Activated naive CD8-positive, alpha-beta T cell treated with anti-CD3 and anti-CD28 coated beads, Interleukin-2, amount 50 U/mL, for 24 hours (primary cell): Measurements from ENCODE around the gene CBFA2T3.

Experiments
- ATAC-seq: fragments of 150-1000 bp; cut with Tn5 transposase; one replicate; pipeline ENCODE4 v1.10.0; 2021
- DNase-seq: peaks from one replicate; pipeline ENCODE4 v3.0.0; 2021
- H3K27ac Mint-ChIP-seq: one replicate; pipeline ENCODE4 v1.8.0; 2021; ENCODE audit warnings: mild to moderate bottlenecking, mixed read lengths
- H3K27me3 Mint-ChIP-seq: one replicate; pipeline ENCODE4 v1.8.0; 2021; ENCODE audit warnings: mixed read lengths
- H3K36me3 Mint-ChIP-seq: one replicate; pipeline ENCODE4 v1.8.0; 2021; ENCODE audit warnings: low read depth, mixed read lengths
- H3K4me1 Mint-ChIP-seq: one replicate; pipeline ENCODE4 v1.8.0; 2021; ENCODE audit warnings: mixed read lengths
- H3K4me3 Mint-ChIP-seq: one replicate; pipeline ENCODE4 v1.8.0; 2021; ENCODE audit warnings: mild to moderate bottlenecking, moderate library complexity, mixed read lengths
- H3K9me3 Mint-ChIP-seq: one replicate; pipeline ENCODE4 v1.8.0; 2021; ENCODE audit warnings: mixed read lengths

CBFA2T3 gene

GRCh38 chr16:88844419-88845036 lies 132.5 kb downstream of the CBFA2T3 start:
- H3K9me3 Mint-ChIP-seq: no peaks in the 10 kb centered on the region
- no peak overlapping the region for H3K27ac Mint-ChIP-seq
- no peaks in the 10 kb centered on the region for H3K36me3 Mint-ChIP-seq
- no peaks in the 10 kb centered on the region for H3K4me1 Mint-ChIP-seq
- DNase-seq: no peak
- H3K27me3 Mint-ChIP-seq: no peaks in the 10 kb centered on the region
- ATAC-seq: no peak
- H3K4me3 Mint-ChIP-seq: no peak overlapping the region

- Mint-ChIP-seq H3K36me3 (no peaks in the 10 kb centered on the region), H3K4me3 (no peak overlapping the region), H3K4me1 (no peaks in the 10 kb centered on the region), H3K9me3 (no peaks in the 10 kb centered on the region), H3K27me3 (no peaks in the 10 kb centered on the region), H3K27ac (no peak overlapping the region)
- DNase-seq: no peak
- ATAC-seq: no peak
Measured at GRCh38 chr16:88843256-88843655, 133.8 kb downstream of the CBFA2T3 start.

GRCh38 chr16:88842806-88843205 lies 134.2 kb downstream of the CBFA2T3 start:
- H3K4me3 Mint-ChIP-seq: no peak overlapping the region
- H3K36me3 Mint-ChIP-seq: no peaks in the 10 kb centered on the region
- no peaks in the 10 kb centered on the region for H3K27me3 Mint-ChIP-seq
- no peaks in the 10 kb centered on the region for H3K4me1 Mint-ChIP-seq
- ATAC-seq (no peak), DNase-seq (no peak)
- H3K9me3 Mint-ChIP-seq: no peaks in the 10 kb centered on the region
- no peak overlapping the region for H3K27ac Mint-ChIP-seq

- Mint-ChIP-seq H3K9me3 (no peaks in the 10 kb centered on the region), H3K4me1 (no peaks in the 10 kb centered on the region), H3K4me3 (no peak overlapping the region), H3K27me3 (no peaks in the 10 kb centered on the region), H3K27ac (no peak overlapping the region), H3K36me3 (no peaks in the 10 kb centered on the region)
- ATAC-seq (no peak), DNase-seq (no peak)
Measured at GRCh38 chr16:88842308-88842756, 134.7 kb downstream of the CBFA2T3 start.

- ATAC-seq: no peak
- no peak overlapping the region for H3K4me3 Mint-ChIP-seq
- no peaks in the 10 kb centered on the region for H3K36me3 Mint-ChIP-seq
Measured at GRCh38 chr16:88841521-88842307, 135.3 kb downstream of the CBFA2T3 start.

GRCh38 chr16:88840600-88841215 lies 136.3 kb downstream of the CBFA2T3 start:
- Mint-ChIP-seq H3K27me3 (no peaks in the 10 kb centered on the region), H3K36me3 (no peaks in the 10 kb centered on the region), H3K27ac (no peak overlapping the region), H3K9me3 (no peaks in the 10 kb centered on the region), H3K4me3 (no peak overlapping the region), H3K4me1 (no peaks in the 10 kb centered on the region)
- ATAC-seq (no peak), DNase-seq (no peak)

More at GRCh38 chr16:88841521-88842307, 135.3 kb downstream of the CBFA2T3 start:
- Mint-ChIP-seq H3K4me1 (no peaks in the 10 kb centered on the region), H3K9me3 (no peaks in the 10 kb centered on the region), H3K27ac (no peak overlapping the region), H3K27me3 (no peaks in the 10 kb centered on the region)
- no peak for DNase-seq

GRCh38 chr16:88839745-88840599 lies 137.0 kb downstream of the CBFA2T3 start:
- no peak overlapping the region for H3K27ac Mint-ChIP-seq
- no peak for ATAC-seq

GRCh38 chr16:88839026-88839529 lies 137.9 kb downstream of the CBFA2T3 start:
- Mint-ChIP-seq H3K27ac (no peak overlapping the region), H3K4me3 (no peak overlapping the region), H3K9me3 (no peaks in the 10 kb centered on the region), H3K27me3 (no peaks in the 10 kb centered on the region), H3K36me3 (no peaks in the 10 kb centered on the region), H3K4me1 (no peaks in the 10 kb centered on the region)
- ATAC-seq: no peak
- no peak for DNase-seq

More at GRCh38 chr16:88839745-88840599, 137.0 kb downstream of the CBFA2T3 start:
- H3K4me3 Mint-ChIP-seq: no peak overlapping the region
- H3K27me3 Mint-ChIP-seq: no peaks in the 10 kb centered on the region
- DNase-seq: no peak
- H3K4me1 Mint-ChIP-seq: no peaks in the 10 kb centered on the region
- H3K9me3 Mint-ChIP-seq: no peaks in the 10 kb centered on the region
- H3K36me3 Mint-ChIP-seq: no peaks in the 10 kb centered on the region

GRCh38 chr16:88838566-88838965 lies 138.4 kb downstream of the CBFA2T3 start:
- no peaks in the 10 kb centered on the region for H3K4me1 Mint-ChIP-seq
- H3K36me3 Mint-ChIP-seq: no peaks in the 10 kb centered on the region
- H3K4me3 Mint-ChIP-seq: no peak overlapping the region
- ATAC-seq (no peak), DNase-seq (no peak)
- H3K9me3 Mint-ChIP-seq: no peaks in the 10 kb centered on the region
- H3K27ac Mint-ChIP-seq: no peak overlapping the region
- no peaks in the 10 kb centered on the region for H3K27me3 Mint-ChIP-seq

- Mint-ChIP-seq H3K27ac (no peak overlapping the region), H3K4me1 (no peaks in the 10 kb centered on the region), H3K4me3 (no peak overlapping the region), H3K27me3 (no peaks in the 10 kb centered on the region), H3K36me3 (no peaks in the 10 kb centered on the region), H3K9me3 (no peaks in the 10 kb centered on the region)
- ATAC-seq (no peak), DNase-seq (no peak)
Measured at GRCh38 chr16:88837806-88838205, 139.2 kb downstream of the CBFA2T3 start.

- Mint-ChIP-seq H3K27ac (no peak overlapping the region), H3K27me3 (no peaks in the 10 kb centered on the region), H3K36me3 (no peaks in the 10 kb centered on the region), H3K4me1 (no peaks in the 10 kb centered on the region), H3K4me3 (no peak overlapping the region), H3K9me3 (no peaks in the 10 kb centered on the region)
- DNase-seq (no peak), ATAC-seq (no peak)
Measured at GRCh38 chr16:88836791-88837190, 140.2 kb downstream of the CBFA2T3 start.

- no peak overlapping the region for H3K4me3 Mint-ChIP-seq
- H3K27me3 Mint-ChIP-seq: no peaks in the 10 kb centered on the region
- no peak overlapping the region for H3K27ac Mint-ChIP-seq
- no peaks in the 10 kb centered on the region for H3K9me3 Mint-ChIP-seq
- H3K4me1 Mint-ChIP-seq: no peaks in the 10 kb centered on the region
- peaks cover 1% of the 10 kb centered on the region for H3K36me3 Mint-ChIP-seq
- ATAC-seq (no peak), DNase-seq (no peak)
Measured at GRCh38 chr16:88835818-88836217, 141.2 kb downstream of the CBFA2T3 start.

- no peak for DNase-seq
- Mint-ChIP-seq H3K36me3 (peaks cover 2% of the 10 kb centered on the region), H3K27me3 (no peaks in the 10 kb centered on the region), H3K4me1 (no peaks in the 10 kb centered on the region), H3K9me3 (no peaks in the 10 kb centered on the region), H3K27ac (no peak overlapping the region), H3K4me3 (no peak overlapping the region)
- ATAC-seq: no peak
Measured at GRCh38 chr16:88835383-88835782, 141.6 kb downstream of the CBFA2T3 start.

GRCh38 chr16:88834670-88835069 lies 142.3 kb downstream of the CBFA2T3 start:
- no peaks in the 10 kb centered on the region for H3K27me3 Mint-ChIP-seq
- no peaks in the 10 kb centered on the region for H3K4me1 Mint-ChIP-seq
- H3K4me3 Mint-ChIP-seq: no peak overlapping the region
- DNase-seq (no peak), ATAC-seq (no peak)
- H3K9me3 Mint-ChIP-seq: no peaks in the 10 kb centered on the region
- H3K27ac Mint-ChIP-seq: no peak overlapping the region
- H3K36me3 Mint-ChIP-seq: peaks cover 2% of the 10 kb centered on the region
